ENCODE results near the gene GAPDHS. TPM values are rescaled to one million over a fixed set of nuclear protein-coding genes. Genes with fewer than 3 reads are reported as not detected.

GAPDHS gene
- total RNA-seq, 1 experiment from 2014 or later: not detected

GRCh38 chr19:35517342-35517741, 15.9 kb upstream of the GAPDHS start:
- H3K36me3 ChIP-seq (ENCODE audit: low read depth, low read length): no peaks in the 10 kb centered on the region
- no peaks in the 10 kb centered on the region for H3K27me3 ChIP-seq (ENCODE audit: low read length)
- TF ChIP-seq EZH2phosphoT487 (IDR thresholded peaks at IDR 0.05; ENCODE audit: borderline replicate concordance, low read length) (no peak), CTCF (conservative IDR thresholded peaks at IDR 0.05; ENCODE audit: low read depth, low read length) (no peak), EZH2 (IDR thresholded peaks at IDR 0.05; ENCODE audit: low read length, unreplicated experiment) (no peak)
- BruUV-seq (replicated peaks): no TSS peak
- H3K4me2 ChIP-seq (ENCODE audit: low read length): no peak overlapping the region
- ATAC-seq (no peak), DNase-seq (no peak)
- H2AFZ ChIP-seq (ENCODE audit: low read length): no peak overlapping the region
- no peaks in the 10 kb centered on the region for H3K9me2 ChIP-seq (replicated peaks; ENCODE audit: low read length)
- POLR2A ChIA-PET (ENCODE audit: unreplicated experiment): no interaction called here
- H3K79me2 ChIP-seq (ENCODE audit: low read length): no peaks in the 10 kb centered on the region
- H3K4me3 ChIP-seq (ENCODE audit: low read length): no peak overlapping the region
- H3K9me3 ChIP-seq (ENCODE audit: low read length): no peaks in the 10 kb centered on the region
- CTCF ChIA-PET: no interaction called here
- no peak overlapping the region for H3K27ac ChIP-seq (ENCODE audit: low read length)
- no peaks in the 10 kb centered on the region for H3F3A ChIP-seq (ENCODE audit: low read length, unreplicated experiment)
- peaks cover 19% of the 10 kb centered on the region for H3K4me1 ChIP-seq (ENCODE audit: insufficient read depth, low read length)
- no peaks in the 10 kb centered on the region for H4K20me1 ChIP-seq (ENCODE audit: low read length)
- intact Hi-C loops (cut with micrococcal nuclease): loop anchor here (5.0 kb wide), 1 partner anchor 75 kb away; no protein-coding TSS in a partner anchor
- H3K9ac ChIP-seq (ENCODE audit: low read length): no peak overlapping the region

GRCh38 chr19:35518313-35518712, 14.9 kb upstream of the GAPDHS start:
- Histone ChIP-seq H3K9me2 (replicated peaks; ENCODE audit: low read length) (no peaks in the 10 kb centered on the region), H3K79me2 (ENCODE audit: low read length) (no peaks in the 10 kb centered on the region), H3K4me3 (ENCODE audit: low read length) (no peak overlapping the region), H2AFZ (ENCODE audit: low read length) (0 out of 2 replicates have a peak overlapping the region, but pooled peaks have one; percentile 17), H3K9ac (ENCODE audit: low read length) (no peak overlapping the region), H3K4me1 (ENCODE audit: insufficient read depth, low read length) (peaks cover 19% of the 10 kb centered on the region), H3K9me3 (ENCODE audit: low read length) (no peaks in the 10 kb centered on the region), H3K36me3 (ENCODE audit: low read depth, low read length) (no peaks in the 10 kb centered on the region), H3F3A (ENCODE audit: low read length, unreplicated experiment) (no peaks in the 10 kb centered on the region), H4K20me1 (ENCODE audit: low read length) (no peaks in the 10 kb centered on the region), H3K27me3 (ENCODE audit: low read length) (no peaks in the 10 kb centered on the region), H3K4me2 (ENCODE audit: low read length) (peak overlapping the region; percentile 33; the same call in 1 of the 2 replicates), H3K27ac (ENCODE audit: low read length) (peak overlapping the region; percentile 38)
- ATAC-seq (peak; percentile 78), DNase-seq (peak; percentile 84)
- TF ChIP-seq CTCF (conservative IDR thresholded peaks at IDR 0.05; ENCODE audit: low read depth, low read length) (no peak), EZH2phosphoT487 (IDR thresholded peaks at IDR 0.05; ENCODE audit: borderline replicate concordance, low read length) (no peak), EZH2 (IDR thresholded peaks at IDR 0.05; ENCODE audit: low read length, unreplicated experiment) (no peak)
- intact Hi-C loops (cut with micrococcal nuclease): loop anchor here (2.0 to 5.0 kb wide), 2 partner anchors 26 to 74 kb away; partner anchors contain the start of gene TMEM147
- ChIA-PET POLR2A (ENCODE audit: unreplicated experiment) (no interaction called here), CTCF (no interaction called here)
- BruUV-seq (replicated peaks): no TSS peak

- intact Hi-C loops (cut with micrococcal nuclease): loop anchor here (2.0 to 5.0 kb wide), 2 partner anchors 26 to 73 kb away; partner anchors contain the start of gene TMEM147
- no peaks in the 10 kb centered on the region for H3K79me2 ChIP-seq (ENCODE audit: low read length)
- peaks cover 19% of the 10 kb centered on the region for H3K4me1 ChIP-seq (ENCODE audit: insufficient read depth, low read length)
- no peak overlapping the region for H3K9ac ChIP-seq (ENCODE audit: low read length)
- BruUV-seq (replicated peaks): no TSS peak
- H3K4me3 ChIP-seq (ENCODE audit: low read length): no peak overlapping the region
- DNase-seq (peak; percentile 85), ATAC-seq (peak; percentile 94)
- POLR2A ChIA-PET (ENCODE audit: unreplicated experiment): no interaction called here
- no peaks in the 10 kb centered on the region for H3K9me3 ChIP-seq (ENCODE audit: low read length)
- no peaks in the 10 kb centered on the region for H3K27me3 ChIP-seq (ENCODE audit: low read length)
- H3K4me2 ChIP-seq (ENCODE audit: low read length): peak overlapping the region; percentile 36
- no peak for TF ChIP-seq EZH2phosphoT487 (IDR thresholded peaks at IDR 0.05; ENCODE audit: borderline replicate concordance, low read length)
- no peak for TF ChIP-seq CTCF (conservative IDR thresholded peaks at IDR 0.05; ENCODE audit: low read depth, low read length)
- no peak for TF ChIP-seq EZH2 (IDR thresholded peaks at IDR 0.05; ENCODE audit: low read length, unreplicated experiment)
- CTCF ChIA-PET: no interaction called here
- no peaks in the 10 kb centered on the region for H4K20me1 ChIP-seq (ENCODE audit: low read length)
- H3K36me3 ChIP-seq (ENCODE audit: low read depth, low read length): no peaks in the 10 kb centered on the region
- H3F3A ChIP-seq (ENCODE audit: low read length, unreplicated experiment): no peaks in the 10 kb centered on the region
- H2AFZ ChIP-seq (ENCODE audit: low read length): peak overlapping the region; percentile 66
- H3K27ac ChIP-seq (ENCODE audit: low read length): peak overlapping the region; percentile 38
- H3K9me2 ChIP-seq (replicated peaks; ENCODE audit: low read length): no peaks in the 10 kb centered on the region
These were observed 14.0 kb upstream of the GAPDHS start for GRCh38 chr19:35519291-35519690.

Measured in PC-3 (cell line).